Activated CD4-positive, alpha-beta T cell treated with anti-CD3 and anti-CD28 coated beads, Interleukin-2, amount 10 ng/mL, durations not matched to agents 24 days and 14 days (primary cell): Measurements from ENCODE around the gene SEMA3C. TPM values are rescaled to one million over a fixed set of nuclear protein-coding genes. Genes with fewer than 3 reads are reported as not detected.

Experiments
- DNase-seq: peaks from one replicate; pipeline ENCODE4 v3.0.0; 2022
- H3K27ac Mint-ChIP-seq: one replicate; pipeline ENCODE4 v1.8.0; 2022; ENCODE audit warnings: mild to moderate bottlenecking, mixed read lengths
- H3K27me3 Mint-ChIP-seq: one replicate; pipeline ENCODE4 v1.8.0; 2022; ENCODE audit warnings: mixed read lengths
- H3K36me3 Mint-ChIP-seq: one replicate; pipeline ENCODE4 v1.8.0; 2022; ENCODE audit warnings: low read depth, mild to moderate bottlenecking, mixed read lengths
- H3K4me1 Mint-ChIP-seq: one replicate; pipeline ENCODE4 v1.8.0; 2021; ENCODE audit warnings: mixed read lengths
- H3K4me3 Mint-ChIP-seq: one replicate; pipeline ENCODE4 v1.8.0; 2022; ENCODE audit warnings: mild to moderate bottlenecking, moderate library complexity, mixed read lengths
- H3K9me3 Mint-ChIP-seq: one replicate; pipeline ENCODE4 v1.8.0; 2021; ENCODE audit warnings: mixed read lengths
- intact Hi-C: fragments of 100-400 bp; cut with micrococcal nuclease; formaldehyde crosslinking; loops from one replicate; pipeline ENCODE4 v1.15.1; 2023
- total RNA-seq: library from RNA; stranded (reverse); gene quantifications from 2 replicates; pipeline ENCODE4 v1.2.3, GENCODE V29; 2022

Gene SEMA3C
- total RNA-seq, 1 donor from 2014 or later: not detected

GRCh38 chr7:80842022-80842790 lies 76.6 kb downstream of the SEMA3C start:
- Mint-ChIP-seq H3K36me3 (no peaks in the 10 kb centered on the region), H3K4me3 (no peak overlapping the region), H3K27ac (no peak overlapping the region), H3K9me3 (no peaks in the 10 kb centered on the region), H3K4me1 (no peaks in the 10 kb centered on the region), H3K27me3 (no peaks in the 10 kb centered on the region)
- DNase-seq: no peak
- intact Hi-C loops: no loop called here

- no peak overlapping the region for H3K27ac Mint-ChIP-seq
- no peaks in the 10 kb centered on the region for H3K36me3 Mint-ChIP-seq
- no peaks in the 10 kb centered on the region for H3K27me3 Mint-ChIP-seq
- H3K9me3 Mint-ChIP-seq: no peaks in the 10 kb centered on the region
- H3K4me1 Mint-ChIP-seq: no peaks in the 10 kb centered on the region
- no peak overlapping the region for H3K4me3 Mint-ChIP-seq
- intact Hi-C loops: no loop called here
- no peak for DNase-seq
Measured at GRCh38 chr7:80841423-80841955, 77.4 kb downstream of the SEMA3C start.

GRCh38 chr7:80840681-80841080 lies 78.2 kb downstream of the SEMA3C start:
- Mint-ChIP-seq H3K36me3 (no peaks in the 10 kb centered on the region), H3K27ac (no peak overlapping the region), H3K4me3 (no peak overlapping the region), H3K9me3 (no peaks in the 10 kb centered on the region), H3K4me1 (no peaks in the 10 kb centered on the region), H3K27me3 (no peaks in the 10 kb centered on the region)
- no peak for DNase-seq
- intact Hi-C loops: no loop called here

DNA sequence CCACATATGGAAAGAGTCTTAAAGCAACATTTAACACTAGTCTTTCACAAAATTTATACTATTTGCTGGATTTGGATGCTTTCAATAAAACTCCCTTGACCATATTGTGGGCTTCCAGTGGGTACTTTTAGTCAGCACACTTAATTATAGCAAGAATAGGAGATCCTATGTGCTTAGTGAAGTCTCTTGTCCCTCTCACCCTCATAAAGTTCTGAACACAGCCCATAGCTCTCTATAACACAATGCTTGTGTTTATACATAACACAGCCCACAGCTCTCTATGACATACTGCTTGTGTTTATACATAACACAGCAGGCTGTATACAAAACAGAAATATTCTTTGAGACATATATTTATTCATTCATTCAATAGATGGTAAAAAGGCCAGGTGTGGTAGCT lies 79.0 kb downstream of the SEMA3C start:
- intact Hi-C loops: no loop called here

GRCh38 chr7:80838643-80839042 lies 80.2 kb downstream of the SEMA3C start:
- H3K4me1 Mint-ChIP-seq: no peaks in the 10 kb centered on the region
- no peak overlapping the region for H3K4me3 Mint-ChIP-seq
- H3K9me3 Mint-ChIP-seq: no peaks in the 10 kb centered on the region
- H3K27ac Mint-ChIP-seq: no peak overlapping the region
- no peak for DNase-seq
- H3K27me3 Mint-ChIP-seq: no peaks in the 10 kb centered on the region
- intact Hi-C loops: no loop called here
- no peaks in the 10 kb centered on the region for H3K36me3 Mint-ChIP-seq

More for the DNA sequence above, 79.0 kb downstream of the SEMA3C start:
- no peaks in the 10 kb centered on the region for H3K9me3 Mint-ChIP-seq
- no peak for DNase-seq
- no peak overlapping the region for H3K27ac Mint-ChIP-seq
- H3K4me3 Mint-ChIP-seq: no peak overlapping the region
- H3K36me3 Mint-ChIP-seq: no peaks in the 10 kb centered on the region
- no peaks in the 10 kb centered on the region for H3K4me1 Mint-ChIP-seq
- no peaks in the 10 kb centered on the region for H3K27me3 Mint-ChIP-seq

- H3K36me3 Mint-ChIP-seq: no peaks in the 10 kb centered on the region
- intact Hi-C loops: no loop called here
Measured at GRCh38 chr7:80837345-80837744, 81.5 kb downstream of the SEMA3C start.

GRCh38 chr7:80835251-80835650 lies 83.6 kb downstream of the SEMA3C start:
- intact Hi-C loops: no loop called here
- no peak overlapping the region for H3K27ac Mint-ChIP-seq
- no peak for DNase-seq

More at GRCh38 chr7:80837345-80837744, 81.5 kb downstream of the SEMA3C start:
- Mint-ChIP-seq H3K9me3 (no peaks in the 10 kb centered on the region), H3K27ac (no peak overlapping the region), H3K4me1 (no peaks in the 10 kb centered on the region), H3K27me3 (no peaks in the 10 kb centered on the region), H3K4me3 (no peak overlapping the region)
- no peak for DNase-seq

GRCh38 chr7:80833289-80834268 lies 85.3 kb downstream of the SEMA3C start:
- intact Hi-C loops: no loop called here
- no peak for DNase-seq
- Mint-ChIP-seq H3K27me3 (no peaks in the 10 kb centered on the region), H3K27ac (no peak overlapping the region), H3K4me1 (no peaks in the 10 kb centered on the region), H3K4me3 (no peak overlapping the region), H3K9me3 (no peaks in the 10 kb centered on the region), H3K36me3 (no peaks in the 10 kb centered on the region)

More at GRCh38 chr7:80835251-80835650, 83.6 kb downstream of the SEMA3C start:
- Mint-ChIP-seq H3K27me3 (no peaks in the 10 kb centered on the region), H3K4me3 (no peak overlapping the region), H3K36me3 (no peaks in the 10 kb centered on the region), H3K9me3 (no peaks in the 10 kb centered on the region), H3K4me1 (no peaks in the 10 kb centered on the region)

DNA sequence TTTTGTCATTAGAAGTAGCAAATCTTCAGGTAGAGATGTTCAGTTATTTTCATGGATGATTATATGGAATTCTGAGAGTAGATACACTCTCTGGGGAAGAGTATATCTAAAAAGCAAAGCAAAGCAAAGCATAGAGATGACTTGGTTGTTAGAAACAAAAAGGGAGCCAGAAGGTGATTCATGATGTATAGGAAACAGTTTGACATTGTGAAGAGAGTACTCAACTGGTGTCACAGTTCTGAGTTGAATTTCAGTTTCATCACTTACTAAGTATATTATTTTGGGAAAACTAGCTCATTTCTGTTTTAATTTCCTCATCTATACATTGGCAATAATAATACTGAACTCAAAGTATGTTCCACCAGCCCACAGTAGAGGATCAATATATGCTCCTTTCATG lies 86.8 kb downstream of the SEMA3C start:
- Mint-ChIP-seq H3K9me3 (no peaks in the 10 kb centered on the region), H3K27ac (no peak overlapping the region), H3K36me3 (no peaks in the 10 kb centered on the region), H3K27me3 (no peaks in the 10 kb centered on the region), H3K4me3 (no peak overlapping the region), H3K4me1 (no peaks in the 10 kb centered on the region)
- DNase-seq: no peak
- intact Hi-C loops: no loop called here

DNA sequence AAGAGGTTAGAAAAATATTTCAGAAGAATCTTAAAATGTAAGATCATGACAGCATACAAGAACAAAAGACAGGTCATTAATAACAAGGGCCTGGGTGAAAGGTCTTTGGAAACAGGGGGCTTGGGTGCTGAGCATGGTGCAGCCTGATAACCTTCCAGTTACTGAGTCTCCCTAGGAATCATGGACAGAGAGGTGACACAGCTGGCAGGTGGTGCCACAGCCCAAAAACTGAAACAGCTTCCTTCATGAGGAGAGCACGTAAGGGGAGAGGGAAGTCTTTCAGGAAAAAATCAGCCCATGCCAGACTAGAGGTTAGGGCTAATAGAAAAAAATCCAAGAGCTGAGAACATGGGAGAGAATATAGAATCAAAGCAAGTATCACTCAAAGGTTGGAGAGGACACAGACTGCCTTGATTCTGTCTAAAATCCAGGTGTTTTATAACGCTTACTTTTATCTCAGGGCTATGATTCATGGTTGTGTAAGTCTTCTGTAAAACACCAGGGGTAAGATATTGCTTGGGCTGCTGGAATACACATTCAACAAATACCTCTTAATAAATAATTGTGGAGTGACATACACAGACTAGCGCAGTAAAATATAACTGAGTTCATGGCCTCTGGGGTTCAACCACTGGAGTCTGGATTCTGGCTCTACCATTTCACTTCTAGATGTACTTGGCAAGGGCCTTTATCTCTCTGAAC lies 88.1 kb downstream of the SEMA3C start:
- H3K27ac Mint-ChIP-seq: no peak overlapping the region
- no peak overlapping the region for H3K4me3 Mint-ChIP-seq
- H3K36me3 Mint-ChIP-seq: no peaks in the 10 kb centered on the region
- DNase-seq: no peak
- intact Hi-C loops: no loop called here
- no peaks in the 10 kb centered on the region for H3K27me3 Mint-ChIP-seq
- H3K4me1 Mint-ChIP-seq: no peaks in the 10 kb centered on the region
- H3K9me3 Mint-ChIP-seq: no peaks in the 10 kb centered on the region

DNA sequence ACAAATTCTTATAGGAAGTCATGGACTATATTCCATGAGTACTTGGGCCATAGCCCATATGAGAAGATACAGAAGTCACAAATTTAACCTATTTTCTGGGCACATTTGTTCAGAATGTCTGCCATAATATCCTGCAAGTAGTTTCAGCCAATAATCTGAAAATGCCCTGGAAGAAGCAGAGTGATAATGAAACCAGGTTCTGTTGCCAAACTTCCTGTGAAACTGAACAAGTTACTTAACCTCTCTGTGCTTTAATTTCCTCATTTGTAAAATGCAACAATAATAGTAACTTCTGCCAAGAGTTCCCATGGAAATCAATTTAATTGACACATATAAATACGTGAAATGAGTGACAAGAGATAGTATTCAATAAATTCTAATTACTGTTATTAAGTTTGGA lies 88.8 kb downstream of the SEMA3C start:
- H3K27me3 Mint-ChIP-seq: no peaks in the 10 kb centered on the region
- H3K9me3 Mint-ChIP-seq: no peaks in the 10 kb centered on the region
- DNase-seq: no peak
- H3K4me1 Mint-ChIP-seq: no peaks in the 10 kb centered on the region
- no peak overlapping the region for H3K27ac Mint-ChIP-seq
- no peak overlapping the region for H3K4me3 Mint-ChIP-seq
- no peaks in the 10 kb centered on the region for H3K36me3 Mint-ChIP-seq
- intact Hi-C loops: no loop called here

GRCh38 chr7:80829527-80829926 lies 89.3 kb downstream of the SEMA3C start:
- intact Hi-C loops: no loop called here
- no peaks in the 10 kb centered on the region for H3K36me3 Mint-ChIP-seq

DNA sequence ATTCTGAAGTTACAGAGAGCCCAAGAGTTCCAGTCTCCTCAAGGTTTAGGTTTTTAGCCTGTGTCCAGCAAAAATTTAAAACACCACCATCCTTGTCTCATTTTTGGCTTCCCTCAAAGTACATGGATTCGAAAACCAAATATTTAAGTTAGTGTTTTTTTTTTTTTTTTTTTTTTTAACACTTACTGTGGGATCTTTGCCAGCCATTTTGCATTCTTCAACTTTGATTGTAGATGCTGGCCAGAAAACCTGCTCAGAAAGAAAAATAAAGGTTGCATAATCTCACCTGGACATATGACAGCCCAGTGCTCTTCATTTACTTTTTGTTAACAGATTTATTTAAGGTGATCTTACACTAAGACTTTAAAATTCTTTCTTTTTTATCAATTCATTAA lies 91.6 kb downstream of the SEMA3C start:
- Mint-ChIP-seq H3K9me3 (no peaks in the 10 kb centered on the region), H3K36me3 (no peaks in the 10 kb centered on the region), H3K4me3 (no peak overlapping the region), H3K27ac (no peak overlapping the region), H3K27me3 (no peaks in the 10 kb centered on the region), H3K4me1 (no peaks in the 10 kb centered on the region)
- no peak for DNase-seq
- intact Hi-C loops: no loop called here

More at GRCh38 chr7:80829527-80829926, 89.3 kb downstream of the SEMA3C start:
- Mint-ChIP-seq H3K27me3 (no peaks in the 10 kb centered on the region), H3K4me1 (no peaks in the 10 kb centered on the region), H3K27ac (no peak overlapping the region), H3K9me3 (no peaks in the 10 kb centered on the region), H3K4me3 (no peak overlapping the region)
- no peak for DNase-seq
